Measurements from ENCODE around the gene MRPS22.

MRPS22 gene

GRCh38 chr3:139343895-139344856, at the start of gene MRPS22:
Gene MRPS22, plus strand, starts transcription at chr3:139344020. Its CDS starts 7 bp downstream, at chr3:139344027.
- peak; percentile 66 to 68 for DNase-seq (ENCODE audit: low read depth in 2 of 2)

GRCh38 chr3:139295040-139295439, 48.8 kb upstream of the MRPS22 start:
- no peak for DNase-seq (ENCODE audit: low read depth in 2 of 2)

- no peak for DNase-seq (ENCODE audit: low read depth in 2 of 2)
Observed at GRCh38 chr3:139296141-139296718, 47.6 kb upstream of the MRPS22 start.

GRCh38 chr3:139297588-139298311, 46.1 kb upstream of the MRPS22 start:
- DNase-seq (ENCODE audit: low read depth in 2 of 2) = no peak

- no peak for DNase-seq (ENCODE audit: low read depth in 2 of 2)
Observed at GRCh38 chr3:139299261-139300132, 44.3 kb upstream of the MRPS22 start.

GRCh38 chr3:139300416-139300815, 43.4 kb upstream of the MRPS22 start:
- DNase-seq (ENCODE audit: low read depth in 2 of 2) = no peak

GRCh38 chr3:139301183-139301582, 42.6 kb upstream of the MRPS22 start:
- DNase-seq (ENCODE audit: low read depth in 2 of 2) = no peak

GRCh38 chr3:139301654-139302053, 42.2 kb upstream of the MRPS22 start:
- DNase-seq (ENCODE audit: low read depth in 2 of 2) = no peak

- no peak for DNase-seq (ENCODE audit: low read depth in 2 of 2)
Observed at GRCh38 chr3:139302084-139302800, 41.6 kb upstream of the MRPS22 start.

GRCh38 chr3:139302801-139303113, 41.1 kb upstream of the MRPS22 start:
- DNase-seq (ENCODE audit: low read depth in 2 of 2) = no peak

GRCh38 chr3:139303216-139303615, 40.6 kb upstream of the MRPS22 start:
- DNase-seq (ENCODE audit: low read depth in 2 of 2) = no peak

GRCh38 chr3:139304383-139304782, 39.4 kb upstream of the MRPS22 start:
- no peak for DNase-seq (ENCODE audit: low read depth in 2 of 2)

GRCh38 chr3:139306078-139306477, 37.7 kb upstream of the MRPS22 start:
- DNase-seq (ENCODE audit: low read depth in 2 of 2) = no peak

GRCh38 chr3:139307072-139307491, 36.7 kb upstream of the MRPS22 start:
- DNase-seq (ENCODE audit: low read depth in 2 of 2) = no peak

GRCh38 chr3:139307601-139308555, 35.9 kb upstream of the MRPS22 start:
- no peak for DNase-seq (ENCODE audit: low read depth in 2 of 2)

- no peak for DNase-seq (ENCODE audit: low read depth in 2 of 2)
Observed at GRCh38 chr3:139308560-139308959, 35.3 kb upstream of the MRPS22 start.

- DNase-seq (ENCODE audit: low read depth in 2 of 2) = no peak
Observed at GRCh38 chr3:139309061-139309591, 34.7 kb upstream of the MRPS22 start.

- DNase-seq (ENCODE audit: low read depth in 2 of 2) = no peak
Observed at GRCh38 chr3:139309880-139310279, 33.9 kb upstream of the MRPS22 start.

- no peak for DNase-seq (ENCODE audit: low read depth in 2 of 2)
Observed at GRCh38 chr3:139310474-139310933, 33.3 kb upstream of the MRPS22 start.

Data from stimulated activated CD4-positive, alpha-beta T cell treated with anti-CD3 and anti-CD28 coated beads, Interleukin-12 subunit alpha, Interleukin-12 subunit beta, amount 100 ng/mL, for 24 hours (primary cell).